Ishikawa (cell line): Measurements from ENCODE around the gene PRKCE.

Source experiments
- MAX ChIP-seq: IDR thresholded peaks from 2 replicates; pipeline ENCODE4 v1.6.1; 2012
- TAF1 ChIP-seq: IDR thresholded peaks from 2 replicates; pipeline ENCODE4 v1.6.1; 2012; ENCODE audit warnings: low read depth, mild to moderate bottlenecking
- USF1 ChIP-seq: IDR thresholded peaks from 2 replicates; pipeline ENCODE4 v1.6.1; 2012

GRCh38 chr2:45692566-45692965 is 41.1 kb downstream of the PRKCE start:
- TF ChIP-seq USF1, result no peak
- TF ChIP-seq MAX, result no peak
- TF ChIP-seq TAF1, result no peak
